Spleen (tissue), 11 donors: ENCODE measurements around the gene HNRNPF. TPM values are rescaled to one million over a fixed set of nuclear protein-coding genes. Genes with fewer than 3 reads are reported as not detected.

ENCODE experiments used
- DNase-seq: peaks from one replicate; pipeline ENCODE4 v3.0.0-alpha.2; 2020
- H3K27ac ChIP-seq, 8 donors: fragments of 200-600 bp; sonication (generic) in 7 of 8; 1 replicate in 4 of 8; 2 replicates in 4 of 8; pipeline versions ENCODE4 v1.5.0 to v1.8.0; 2016 to 2021; ENCODE audit warnings: inconsistent platforms in 4 of 8, mild to moderate bottlenecking in 4 of 8, moderate library complexity in 1 of 8
- H3K27me3 ChIP-seq, 7 donors: fragments of 200-600 bp; sonication (generic) in 6 of 7; replicated peaks in 1 of 7; 1 replicate in 4 of 7; 2 replicates in 3 of 7; pipeline versions ENCODE4 v1.5.0 to v1.8.0; 2016 to 2021; ENCODE audit warnings: inconsistent platforms in 3 of 7, mild to moderate bottlenecking in 1 of 7
- H3K36me3 ChIP-seq, 6 donors: fragments of 200-600 bp; sonication (generic) in 5 of 6; 1 replicate in 4 of 6; 2 replicates in 2 of 6; pipeline versions ENCODE4 v1.5.0 to v1.8.0; 2016 to 2021; ENCODE audit warnings: inconsistent platforms in 2 of 6
- H3K4me1 ChIP-seq, 6 donors: fragments of 200-600 bp; sonication (generic) in 5 of 6; 1 replicate in 3 of 6; 2 replicates in 3 of 6; pipeline versions ENCODE4 v1.5.0 to v1.8.0; 2016 to 2021; ENCODE audit warnings: inconsistent platforms in 3 of 6
- H3K4me3 ChIP-seq, 8 donors: fragments of 200-600 bp; sonication (generic) in 7 of 8; 1 replicate in 4 of 8; 2 replicates in 4 of 8; pipeline versions ENCODE4 v1.5.0 to v1.8.0; 2016 to 2021; ENCODE audit warnings: inconsistent platforms in 4 of 8, mild to moderate bottlenecking in 4 of 8, moderate library complexity in 2 of 8
- H3K9me3 ChIP-seq, 8 donors: fragments of 200-600 bp; sonication (generic) in 7 of 8; 1 replicate in 4 of 8; 2 replicates in 4 of 8; pipeline versions ENCODE4 v1.5.0 to v1.8.0; 2016 to 2021; ENCODE audit warnings: inconsistent platforms in 4 of 8
- POLR2A ChIP-seq, 3 donors: fragments of 450-650 bp; IDR thresholded peaks; one replicate each; pipeline ENCODE4 v1.5.1; 2017; ENCODE audit warnings: antibody characterized with exemption in 3 of 3, mild to moderate bottlenecking in 1 of 3
- POLR2AphosphoS5 ChIP-seq, 3 donors: sonication (generic); formaldehyde crosslinking; IDR thresholded peaks; one replicate each; pipeline ENCODE4 v1.5.1; 2017; ENCODE audit warnings: antibody characterized with exemption in 3 of 3
- WGBS, 5 donors: extraction: QIAGEN DNeasy Blood & Tissue Kit in 3 of 5; methylation state at CpG; one replicate each; pipeline versions ENCODE4 v1.1.5 to v1.1.7; 2013 to 2018; 5-methylcytosine and 5-hydroxymethylcytosine counted together
- intact Hi-C: fragments of 100-400 bp; cut with DNase I; formaldehyde crosslinking; loops from one replicate; pipeline ENCODE4 v1.15.0; 2023; ENCODE audit warnings: low total_unique reads
- polyA plus RNA-seq, 3 donors: library from polyadenylated mRNA; stranded (reverse); fragments of 200-250 nt; gene quantifications; one replicate each; pipeline ENCODE4 v1.2.1, GENCODE V29; 2013
- total RNA-seq, 7 donors: library from RNA; depleted of rRNA in 3 of 7; stranded (reverse); fragments of >200 nt in 3 of 7; fragmentation: NEBNext Ultra II Directional in 4 of 7; extraction: Animal tissue kit (Norgen Biotek cat#: 25700) in 4 of 7; gene quantifications; one replicate each; pipeline versions ENCODE4 v1.1.0 to v1.2.1, GENCODE V29; 2016 to 2021
- TF ChIP-seq, protein P1 (sequence below), 11 experiments: fragments of 200-600 bp in 7 of 11; fragments of 450-650 bp in 4 of 11; sonication (generic) in 4 of 11; IDR thresholded peaks in 8 of 11; conservative IDR thresholded peaks in 3 of 11; 1 replicate in 7 of 11; 2 replicates in 4 of 11; pipeline versions ENCODE4 v1.4.0 to v1.8.0; 2016 to 2021; ENCODE audit warnings: antibody characterized with exemption in 11 of 11, inconsistent platforms in 4 of 11, mild to moderate bottlenecking in 1 of 11
- donor health status: healthy with polysubstance abuse.
- donor health status: DM: no; HTN: no; CAD: no; lungs with moderate emphysema.
- donor health status: DM: no; HTN: no; CAD: no.
- donor health status: Bipolar disorder and iron deficiency.
- donor health status: healthy.
- donor health status: DM: no; HTN: no; CAD: no.
- donor health status: DM: yes; HTN: yes; CAD: no.

Gene HNRNPF
- total and polyA plus RNA-seq, 10 donors: 82.8 to 253 (median 173) TPM

DNA sequence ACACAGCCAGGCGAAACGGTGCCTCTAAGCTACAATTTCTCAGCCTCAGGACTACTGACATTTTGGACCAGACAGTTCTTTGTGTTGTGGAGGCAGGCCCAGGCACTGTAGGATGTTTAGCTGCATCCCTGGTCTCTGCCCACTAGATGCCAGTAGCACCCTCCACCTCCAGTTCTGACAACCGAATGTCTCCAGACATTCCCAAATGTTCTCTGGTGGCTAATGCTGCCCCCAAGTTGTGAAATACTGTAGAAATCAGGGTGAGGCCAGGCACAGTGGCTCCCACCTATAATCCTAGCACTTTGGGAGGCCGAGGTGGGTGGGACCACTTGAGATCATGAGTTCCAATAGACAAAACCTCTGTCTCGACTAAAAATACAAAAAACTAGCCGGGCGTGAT lies 18.2 kb downstream of the HNRNPF start:
- peak overlapping the region in 4 of 8 donors; percentile 29 to 99 (median 39) for H3K27ac ChIP-seq

DNA sequence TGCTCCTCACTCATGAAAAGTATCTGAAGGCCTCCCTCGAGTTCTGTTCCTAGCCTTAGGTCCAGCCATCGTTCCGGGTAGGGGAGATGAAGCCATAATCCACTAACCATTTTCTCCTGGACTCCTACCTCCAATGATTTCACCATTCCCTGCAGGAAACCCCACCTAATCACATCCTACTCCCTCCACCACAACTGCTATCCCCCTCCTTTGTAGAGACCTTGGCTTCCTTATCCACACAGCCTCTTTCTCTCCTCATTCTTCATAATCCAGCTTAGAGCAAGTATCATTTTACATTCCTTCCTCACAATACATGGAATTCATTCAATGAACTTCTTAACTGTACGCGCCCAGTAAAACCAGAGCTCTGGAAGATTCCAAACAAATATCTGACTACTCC lies 18.7 kb downstream of the HNRNPF start:
- Histone ChIP-seq H3K9me3 (no peaks in the 10 kb centered on the region), H3K4me1 (peaks cover 38 to 98% (median 76%) of the 10 kb centered on the region in 6 donors), H3K36me3 (peaks cover 0 to 100% (median 85%) of the 10 kb centered on the region in 6 donors), H3K27ac (peak overlapping the region in 4 of 8 donors; percentile 11 to 47 (median 30)), H3K27me3 (no peaks in the 10 kb centered on the region), H3K4me3 (no peak overlapping the region)
- 85 to 93% (median 88%) methylated on average over 5 of the region's 5 CpGs for WGBS, 5 donors
- DNase-seq: peak; percentile 22
- intact Hi-C loops: no loop called here
- TF ChIP-seq, protein P1, sequence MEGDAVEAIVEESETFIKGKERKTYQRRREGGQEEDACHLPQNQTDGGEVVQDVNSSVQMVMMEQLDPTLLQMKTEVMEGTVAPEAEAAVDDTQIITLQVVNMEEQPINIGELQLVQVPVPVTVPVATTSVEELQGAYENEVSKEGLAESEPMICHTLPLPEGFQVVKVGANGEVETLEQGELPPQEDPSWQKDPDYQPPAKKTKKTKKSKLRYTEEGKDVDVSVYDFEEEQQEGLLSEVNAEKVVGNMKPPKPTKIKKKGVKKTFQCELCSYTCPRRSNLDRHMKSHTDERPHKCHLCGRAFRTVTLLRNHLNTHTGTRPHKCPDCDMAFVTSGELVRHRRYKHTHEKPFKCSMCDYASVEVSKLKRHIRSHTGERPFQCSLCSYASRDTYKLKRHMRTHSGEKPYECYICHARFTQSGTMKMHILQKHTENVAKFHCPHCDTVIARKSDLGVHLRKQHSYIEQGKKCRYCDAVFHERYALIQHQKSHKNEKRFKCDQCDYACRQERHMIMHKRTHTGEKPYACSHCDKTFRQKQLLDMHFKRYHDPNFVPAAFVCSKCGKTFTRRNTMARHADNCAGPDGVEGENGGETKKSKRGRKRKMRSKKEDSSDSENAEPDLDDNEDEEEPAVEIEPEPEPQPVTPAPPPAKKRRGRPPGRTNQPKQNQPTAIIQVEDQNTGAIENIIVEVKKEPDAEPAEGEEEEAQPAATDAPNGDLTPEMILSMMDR (IDR thresholded peaks at IDR 0.05 in 8 of 11, conservative IDR thresholded peaks at IDR 0.05 in 3 of 11): no peak
- TF ChIP-seq POLR2A (IDR thresholded peaks at IDR 0.05): no peak
- TF ChIP-seq POLR2AphosphoS5 (IDR thresholded peaks at IDR 0.05): no peak

More for the DNA sequence above, 18.2 kb downstream of the HNRNPF start:
- DNase-seq: peak; percentile 48
- H3K36me3 ChIP-seq: peaks cover 0 to 100% (median 83%) of the 10 kb centered on the region in 6 donors
- no peak overlapping the region for H3K4me3 ChIP-seq
- WGBS, 5 donors: 63 to 85% (median 72%) methylated on average over 6 to 7 of the region's 7 CpGs
- H3K9me3 ChIP-seq: no peaks in the 10 kb centered on the region
- TF ChIP-seq POLR2A (IDR thresholded peaks at IDR 0.05): no peak
- TF ChIP-seq, protein P1 (IDR thresholded peaks at IDR 0.05 in 8 of 11, conservative IDR thresholded peaks at IDR 0.05 in 3 of 11): peak in 7 of 11 experiments; percentile 38 to 57 (median 46)
- H3K27me3 ChIP-seq: no peaks in the 10 kb centered on the region
- peaks cover 41 to 100% (median 80%) of the 10 kb centered on the region in 6 donors for H3K4me1 ChIP-seq
- intact Hi-C loops: no loop called here

DNA sequence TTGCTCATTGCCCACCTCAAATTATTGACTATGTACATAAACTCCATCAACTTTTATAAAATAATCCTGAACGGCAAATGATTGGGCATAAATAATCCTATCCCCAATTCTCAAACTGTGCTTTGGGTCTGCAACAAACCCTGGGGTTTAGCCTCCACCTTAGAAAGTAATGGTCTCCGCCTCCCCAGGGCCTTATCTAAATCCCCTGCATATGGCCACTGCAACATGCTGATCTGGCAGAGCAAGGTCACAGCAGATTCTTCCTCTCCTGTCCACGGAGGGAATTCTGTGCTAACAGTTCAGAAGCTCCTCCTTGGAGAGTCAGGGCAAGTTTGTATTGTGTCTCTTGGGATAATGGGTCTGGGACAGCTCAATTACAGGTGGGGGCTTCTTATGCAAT lies 19.1 kb downstream of the HNRNPF start:
- Histone ChIP-seq H3K4me1 (peaks cover 33 to 96% (median 72%) of the 10 kb centered on the region in 6 donors), H3K9me3 (no peaks in the 10 kb centered on the region), H3K36me3 (peaks cover 0 to 100% (median 88%) of the 10 kb centered on the region in 6 donors), H3K27me3 (no peaks in the 10 kb centered on the region), H3K27ac (peak overlapping the region in 3 of 8 donors; percentile 11 to 47 (median 31)), H3K4me3 (no peak overlapping the region)
- peak; percentile 35 for DNase-seq
- intact Hi-C loops: no loop called here
- TF ChIP-seq, protein P1 (IDR thresholded peaks at IDR 0.05 in 8 of 11, conservative IDR thresholded peaks at IDR 0.05 in 3 of 11): no peak
- TF ChIP-seq POLR2A (IDR thresholded peaks at IDR 0.05): no peak
- TF ChIP-seq POLR2AphosphoS5 (IDR thresholded peaks at IDR 0.05): no peak
- WGBS, 5 donors: 68 to 81% (median 79%) methylated on average over 3 of the region's 3 CpGs

DNA sequence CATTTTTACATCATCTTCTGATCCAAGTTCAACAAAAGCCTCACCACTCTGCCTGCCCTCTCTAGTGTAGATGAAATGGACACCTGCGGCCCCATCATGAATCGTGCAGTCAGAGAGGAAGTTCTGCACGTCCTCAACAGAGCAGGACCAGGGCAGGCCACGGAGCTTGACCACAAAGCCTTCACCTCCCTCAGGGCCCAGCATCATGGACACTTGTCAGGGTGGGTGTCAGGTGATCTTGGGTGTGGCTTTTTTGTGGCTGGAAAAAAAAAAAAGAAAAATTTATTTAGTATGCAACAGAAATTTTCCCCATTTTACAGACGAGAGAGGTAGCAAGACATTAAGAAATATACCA lies 21.3 kb downstream of the HNRNPF start:
- peaks cover 0 to 88% (median 75%) of the 10 kb centered on the region in 6 donors for H3K36me3 ChIP-seq
- DNase-seq: peak; percentile 57

More for the DNA sequence above, 21.3 kb downstream of the HNRNPF start:
- no peak overlapping the region for H3K4me3 ChIP-seq
- H3K27ac ChIP-seq: peak overlapping the region in 2 of 8 donors; percentile 3 to 15
- WGBS, 5 donors: 37 to 55% (median 45%) methylated on average over 5 of the region's 5 CpGs
- peaks cover 22 to 75% (median 51%) of the 10 kb centered on the region in 6 donors for H3K4me1 ChIP-seq
- intact Hi-C loops: no loop called here
- no peaks in the 10 kb centered on the region for H3K9me3 ChIP-seq
- TF ChIP-seq, protein P1 (IDR thresholded peaks at IDR 0.05 in 8 of 11, conservative IDR thresholded peaks at IDR 0.05 in 3 of 11): no peak
- no peak for TF ChIP-seq POLR2A (IDR thresholded peaks at IDR 0.05)
- TF ChIP-seq POLR2AphosphoS5 (IDR thresholded peaks at IDR 0.05): no peak
- H3K27me3 ChIP-seq: no peaks in the 10 kb centered on the region
